ENCODE results near the gene FILIP1L.

The FILIP1L gene

DNA sequence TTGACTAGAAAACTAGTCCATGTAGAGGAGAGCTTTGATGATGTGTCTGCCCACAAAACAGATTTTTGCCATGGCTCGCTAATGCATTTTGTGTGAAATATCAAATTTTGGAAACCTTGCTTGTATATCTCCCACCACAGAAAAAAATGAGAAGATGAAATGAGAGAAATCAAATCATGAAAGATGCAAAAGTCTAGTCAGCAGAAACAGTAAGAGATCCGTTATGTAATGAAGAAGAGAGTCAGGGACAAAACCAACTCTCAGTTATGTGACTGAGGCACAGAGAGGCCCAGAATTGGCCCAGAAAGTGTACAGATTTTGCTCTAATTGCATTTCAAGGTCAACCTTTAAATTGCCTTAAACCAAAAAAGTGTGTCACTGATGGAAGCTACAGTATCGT lies 107.0 kb downstream of the FILIP1L start:
- H3K27me3 ChIP-seq = no peaks in the 10 kb centered on the region
- peak overlapping the region in 1 of 2 donors; percentile 28 for H3K27ac ChIP-seq
- no peaks in the 10 kb centered on the region for H3K36me3 ChIP-seq
- TF ChIP-seq, protein P1, sequence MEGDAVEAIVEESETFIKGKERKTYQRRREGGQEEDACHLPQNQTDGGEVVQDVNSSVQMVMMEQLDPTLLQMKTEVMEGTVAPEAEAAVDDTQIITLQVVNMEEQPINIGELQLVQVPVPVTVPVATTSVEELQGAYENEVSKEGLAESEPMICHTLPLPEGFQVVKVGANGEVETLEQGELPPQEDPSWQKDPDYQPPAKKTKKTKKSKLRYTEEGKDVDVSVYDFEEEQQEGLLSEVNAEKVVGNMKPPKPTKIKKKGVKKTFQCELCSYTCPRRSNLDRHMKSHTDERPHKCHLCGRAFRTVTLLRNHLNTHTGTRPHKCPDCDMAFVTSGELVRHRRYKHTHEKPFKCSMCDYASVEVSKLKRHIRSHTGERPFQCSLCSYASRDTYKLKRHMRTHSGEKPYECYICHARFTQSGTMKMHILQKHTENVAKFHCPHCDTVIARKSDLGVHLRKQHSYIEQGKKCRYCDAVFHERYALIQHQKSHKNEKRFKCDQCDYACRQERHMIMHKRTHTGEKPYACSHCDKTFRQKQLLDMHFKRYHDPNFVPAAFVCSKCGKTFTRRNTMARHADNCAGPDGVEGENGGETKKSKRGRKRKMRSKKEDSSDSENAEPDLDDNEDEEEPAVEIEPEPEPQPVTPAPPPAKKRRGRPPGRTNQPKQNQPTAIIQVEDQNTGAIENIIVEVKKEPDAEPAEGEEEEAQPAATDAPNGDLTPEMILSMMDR (IDR thresholded peaks at IDR 0.05) = no peak
- intact Hi-C loops (cut with DNase I; ENCODE audit: low total_unique reads) = no loop called here
- H3K4me1 ChIP-seq = peaks cover 0 to 71% (median 21%) of the 10 kb centered on the region in 4 donors
- no peak for DNase-seq
- no peaks in the 10 kb centered on the region for H3K9me3 ChIP-seq
- no peak overlapping the region for H3K4me3 ChIP-seq

DNA sequence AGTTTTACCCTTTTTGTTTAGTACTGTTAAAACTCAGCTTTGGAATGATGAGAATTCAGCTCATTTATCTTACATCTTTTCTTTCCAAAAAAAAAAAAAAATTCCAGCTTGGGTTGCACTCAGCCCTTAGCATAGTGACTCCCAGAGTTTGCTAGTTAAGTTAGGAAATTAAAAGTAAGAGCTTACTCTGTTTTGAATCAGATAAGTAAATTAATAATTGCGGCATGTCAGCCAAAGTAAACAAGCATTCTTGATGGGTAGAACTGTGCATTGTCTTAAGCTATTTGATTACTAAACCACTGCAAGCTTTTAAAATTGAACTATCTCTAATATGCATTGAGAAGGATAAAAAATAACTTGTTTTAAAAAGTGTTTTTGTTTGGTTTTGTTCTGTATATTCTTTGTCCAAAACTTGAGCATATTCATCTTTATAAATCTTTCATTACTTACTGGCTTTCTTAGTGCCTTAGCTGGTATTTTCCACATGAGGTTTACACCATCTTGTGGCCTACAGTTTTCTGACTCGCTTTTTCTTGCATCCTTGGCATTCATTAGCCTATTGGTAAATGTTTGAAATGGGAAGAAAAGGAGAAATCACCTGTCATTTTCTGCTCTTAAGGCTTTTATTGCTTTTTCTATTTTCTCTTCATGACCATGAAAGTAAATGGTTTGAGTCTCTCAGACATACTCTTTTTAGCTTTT lies 107.6 kb downstream of the FILIP1L start:
- Histone ChIP-seq H3K36me3 (no peaks in the 10 kb centered on the region), H3K4me3 (no peak overlapping the region), H3K4me1 (peaks cover 0 to 72% (median 21%) of the 10 kb centered on the region in 4 donors), H3K27me3 (no peaks in the 10 kb centered on the region), H3K27ac (peak overlapping the region; percentile 22 to 28), H3K9me3 (no peaks in the 10 kb centered on the region)
- no peak for DNase-seq
- intact Hi-C loops (cut with DNase I; ENCODE audit: low total_unique reads) = no loop called here
- TF ChIP-seq, protein P1 (IDR thresholded peaks at IDR 0.05) = peak; percentile 33 to 38

DNA sequence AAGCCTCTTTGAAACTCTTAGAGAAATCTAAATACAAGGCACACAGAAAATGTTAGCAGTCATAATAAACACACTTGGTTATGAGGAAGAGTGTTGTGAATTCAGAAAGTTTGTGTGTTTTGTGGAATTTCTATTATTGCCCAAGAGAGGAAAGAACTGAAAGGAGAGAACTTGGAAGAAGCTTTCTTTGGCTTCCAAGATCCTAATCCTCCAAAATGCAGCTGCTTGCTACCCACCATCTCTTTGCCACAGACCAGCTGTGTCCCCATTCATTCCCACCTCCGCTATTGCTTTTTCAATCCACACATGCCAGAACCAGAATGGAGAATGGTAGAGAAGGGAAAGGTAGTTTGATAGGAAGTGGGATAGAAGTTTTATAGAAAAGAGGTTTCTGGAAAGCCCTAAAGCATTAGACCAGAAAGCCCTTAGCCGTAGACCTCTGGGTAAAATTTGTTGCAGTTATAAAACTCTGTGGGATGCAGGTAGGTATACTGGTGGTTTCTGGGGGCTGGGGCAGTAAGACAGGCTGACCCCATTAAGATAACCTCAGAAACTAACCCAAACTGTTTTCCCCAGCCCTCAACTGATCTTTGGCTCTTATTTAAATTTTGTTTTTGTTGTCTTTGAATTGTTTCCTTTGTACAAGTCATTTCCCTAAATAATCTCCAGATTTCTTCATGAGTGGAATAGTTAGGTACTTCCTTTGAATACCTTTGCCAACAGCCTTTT lies 108.5 kb downstream of the FILIP1L start:
- Histone ChIP-seq H3K27ac (peak overlapping the region; percentile 8 to 28), H3K9me3 (no peaks in the 10 kb centered on the region), H3K4me1 (peaks cover 0 to 70% (median 21%) of the 10 kb centered on the region in 4 donors), H3K4me3 (no peak overlapping the region), H3K27me3 (no peaks in the 10 kb centered on the region), H3K36me3 (no peaks in the 10 kb centered on the region)
- intact Hi-C loops (cut with DNase I; ENCODE audit: low total_unique reads) = no loop called here
- no peak for DNase-seq
- TF ChIP-seq, protein P1 (IDR thresholded peaks at IDR 0.05) = no peak

DNA sequence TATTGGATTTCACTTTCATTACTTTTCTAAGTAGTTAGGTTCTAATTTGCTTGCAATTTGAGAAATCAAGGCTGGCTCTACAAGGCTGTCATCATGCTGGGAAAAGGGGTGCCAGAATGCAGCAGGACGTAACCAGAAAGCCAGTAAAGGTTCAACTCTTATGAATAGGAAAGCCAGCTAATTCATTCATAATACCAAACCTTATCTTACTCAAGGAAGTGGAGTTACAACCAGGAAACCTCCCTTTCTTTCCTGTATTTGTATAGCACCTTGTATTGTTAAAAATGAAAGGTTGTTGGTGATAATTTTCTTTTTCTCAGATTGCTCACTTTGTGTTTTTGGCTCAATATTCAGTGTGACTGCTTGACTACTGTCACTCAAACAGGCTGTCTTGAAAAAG lies 109.4 kb downstream of the FILIP1L start:
- peaks cover 0 to 61% (median 21%) of the 10 kb centered on the region in 4 donors for H3K4me1 ChIP-seq
- TF ChIP-seq, protein P1 (IDR thresholded peaks at IDR 0.05) = no peak
- intact Hi-C loops (cut with DNase I; ENCODE audit: low total_unique reads) = no loop called here

DNA sequence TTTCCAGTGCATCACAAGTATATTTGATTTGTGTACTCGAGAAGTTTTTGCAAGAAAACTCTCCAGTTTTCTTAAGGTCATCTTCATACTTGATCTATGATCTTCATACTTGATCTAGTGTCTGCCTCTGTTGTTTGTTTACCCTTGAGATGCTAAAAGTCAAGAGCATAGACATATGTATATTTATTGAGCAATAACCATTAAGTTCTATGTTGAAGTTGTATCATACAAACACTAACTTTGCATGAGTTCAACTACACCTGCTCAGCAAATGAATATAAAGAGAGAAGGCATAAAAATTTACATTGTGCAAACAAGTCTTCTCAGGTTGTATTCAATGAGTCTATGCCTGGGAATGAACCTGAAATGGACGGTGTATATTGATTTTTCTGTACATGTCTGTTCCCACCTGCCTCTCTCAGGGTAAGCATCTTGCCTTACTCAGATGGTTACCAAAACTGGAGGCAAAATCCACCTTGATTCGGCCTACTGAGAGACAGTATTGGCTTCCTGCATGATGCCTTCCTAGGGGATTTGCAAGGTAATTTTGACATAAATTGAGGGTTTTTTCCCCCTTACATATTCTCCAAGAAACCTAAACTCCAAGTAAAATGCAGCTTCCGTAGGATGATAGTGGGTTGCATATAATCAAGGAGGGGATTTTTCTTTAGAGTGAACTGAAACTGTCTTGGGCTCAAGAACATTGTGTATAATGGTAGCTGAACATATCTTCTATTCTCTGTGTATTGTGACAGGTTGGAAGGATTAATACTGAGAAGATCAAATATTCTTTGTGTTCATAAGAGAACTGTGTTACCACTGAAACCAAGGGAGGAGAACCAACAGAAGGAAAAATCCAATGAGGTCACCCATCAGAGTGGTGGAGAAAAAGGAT lies 110.4 kb downstream of the FILIP1L start:
- H3K27ac ChIP-seq = no peak overlapping the region
- no peak for DNase-seq
- H3K9me3 ChIP-seq = no peaks in the 10 kb centered on the region
- peaks cover 0 to 51% (median 21%) of the 10 kb centered on the region in 4 donors for H3K4me1 ChIP-seq
- intact Hi-C loops (cut with DNase I; ENCODE audit: low total_unique reads) = no loop called here
- no peak overlapping the region for H3K4me3 ChIP-seq
- no peaks in the 10 kb centered on the region for H3K36me3 ChIP-seq
- TF ChIP-seq, protein P1 (IDR thresholded peaks at IDR 0.05) = no peak
- no peaks in the 10 kb centered on the region for H3K27me3 ChIP-seq

More for the DNA sequence above, 109.4 kb downstream of the FILIP1L start:
- DNase-seq = no peak
- H3K27ac ChIP-seq = no peak overlapping the region
- no peaks in the 10 kb centered on the region for H3K27me3 ChIP-seq
- H3K4me3 ChIP-seq = no peak overlapping the region
- H3K9me3 ChIP-seq = no peaks in the 10 kb centered on the region
- H3K36me3 ChIP-seq = no peaks in the 10 kb centered on the region
